GM12873 (cell line): Measurements from ENCODE around the gene CTDSPL2.

Source experiments
- TF ChIP-seq, protein P1 (sequence below): IDR thresholded peaks from 2 replicates; pipeline ENCODE4 v1.5.1; 2012; ENCODE audit warnings: low read depth, mild to moderate bottlenecking, moderate library complexity, low read length, control low read depth; ENCODE audit not compliant: insufficient read depth; ENCODE audit errors: missing control alignments

The CTDSPL2 gene

GRCh38 chr15:44570361-44570760, 142.9 kb downstream of the CTDSPL2 start:
- TF ChIP-seq, protein P1, sequence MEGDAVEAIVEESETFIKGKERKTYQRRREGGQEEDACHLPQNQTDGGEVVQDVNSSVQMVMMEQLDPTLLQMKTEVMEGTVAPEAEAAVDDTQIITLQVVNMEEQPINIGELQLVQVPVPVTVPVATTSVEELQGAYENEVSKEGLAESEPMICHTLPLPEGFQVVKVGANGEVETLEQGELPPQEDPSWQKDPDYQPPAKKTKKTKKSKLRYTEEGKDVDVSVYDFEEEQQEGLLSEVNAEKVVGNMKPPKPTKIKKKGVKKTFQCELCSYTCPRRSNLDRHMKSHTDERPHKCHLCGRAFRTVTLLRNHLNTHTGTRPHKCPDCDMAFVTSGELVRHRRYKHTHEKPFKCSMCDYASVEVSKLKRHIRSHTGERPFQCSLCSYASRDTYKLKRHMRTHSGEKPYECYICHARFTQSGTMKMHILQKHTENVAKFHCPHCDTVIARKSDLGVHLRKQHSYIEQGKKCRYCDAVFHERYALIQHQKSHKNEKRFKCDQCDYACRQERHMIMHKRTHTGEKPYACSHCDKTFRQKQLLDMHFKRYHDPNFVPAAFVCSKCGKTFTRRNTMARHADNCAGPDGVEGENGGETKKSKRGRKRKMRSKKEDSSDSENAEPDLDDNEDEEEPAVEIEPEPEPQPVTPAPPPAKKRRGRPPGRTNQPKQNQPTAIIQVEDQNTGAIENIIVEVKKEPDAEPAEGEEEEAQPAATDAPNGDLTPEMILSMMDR, result no peak

GRCh38 chr15:44573386-44573785, 146.0 kb downstream of the CTDSPL2 start:
- TF ChIP-seq, protein P1, result no peak

DNA sequence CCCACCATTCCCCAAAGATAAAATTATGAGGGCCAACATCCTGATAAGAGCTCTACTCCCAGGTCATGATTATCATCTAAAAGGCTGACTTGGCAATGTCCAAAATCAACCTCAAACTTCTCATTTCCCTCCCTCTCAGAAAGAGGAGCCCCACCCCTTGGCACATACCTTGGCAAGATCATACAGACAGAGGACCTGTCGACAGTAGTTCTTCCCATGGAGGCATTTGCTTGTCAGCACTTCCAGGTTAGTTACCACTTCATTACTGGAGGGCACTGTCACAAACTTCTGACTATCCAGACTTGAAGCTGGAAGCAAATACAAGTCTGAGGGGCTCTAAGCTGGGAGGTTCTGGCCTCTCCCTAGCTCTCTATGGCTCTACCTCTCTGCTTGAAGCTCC, 147.3 kb downstream of the CTDSPL2 start:
- TF ChIP-seq, protein P1, result no peak
